ENCODE results near the gene TNFSF8. TPM values are rescaled to one million over a fixed set of nuclear protein-coding genes. Genes with fewer than 3 reads are reported as not detected.

The TNFSF8 gene
- total RNA-seq, 6 donors from 2014 or later, result 2.6 to 6.5 (median 4.8) TPM

GRCh38 chr9:114958021-114958843 lies 27.8 kb upstream of the TNFSF8 start:
- H3K36me3 ChIP-seq, result no peaks in the 10 kb centered on the region
- H3K4me3 ChIP-seq, result no peak overlapping the region
- peak overlapping the region; percentile 63 to 86 (median 70) for H3K27ac ChIP-seq
- TF ChIP-seq POLR2AphosphoS5 (IDR thresholded peaks at IDR 0.05), result peak; percentile 13 to 50
- TF ChIP-seq CTCF (IDR thresholded peaks at IDR 0.05), result no peak
- peaks cover 0 to 14% (median 3%) of the 10 kb centered on the region in 4 donors for H3K9me3 ChIP-seq
- H3K27me3 ChIP-seq, result no peaks in the 10 kb centered on the region
- peak in 1 of 2 donors; percentile 76 for DNase-seq
- ATAC-seq (ENCODE audit: low FRiP score in 2 of 2), result peak; percentile 76 to 80
- 39 to 46% methylated on average over 12 of the region's 12 CpGs for WGBS, 2 donors
- peaks cover 7 to 18% (median 13%) of the 10 kb centered on the region in 4 donors for H3K4me1 ChIP-seq

GRCh38 chr9:114957558-114957957 lies 27.2 kb upstream of the TNFSF8 start:
- Histone ChIP-seq H3K4me3 (no peak overlapping the region), H3K4me1 (peaks cover 7 to 22% (median 14%) of the 10 kb centered on the region in 4 donors), H3K36me3 (no peaks in the 10 kb centered on the region), H3K27me3 (no peaks in the 10 kb centered on the region), H3K9me3 (peaks cover 0 to 10% (median 3%) of the 10 kb centered on the region in 4 donors), H3K27ac (peak overlapping the region; percentile 63 to 86 (median 70))
- TF ChIP-seq POLR2AphosphoS5 (IDR thresholded peaks at IDR 0.05) (no peak), CTCF (IDR thresholded peaks at IDR 0.05) (no peak), POLR2A (IDR thresholded peaks at IDR 0.05) (no peak), EP300 (IDR thresholded peaks at IDR 0.05) (no peak)
- DNase-seq, result no peak
- 77 to 83% methylated on average over 3 of the region's 3 CpGs for WGBS, 2 donors
- no peak for ATAC-seq (ENCODE audit: low FRiP score in 2 of 2)

GRCh38 chr9:114954956-114955582 lies 24.7 kb upstream of the TNFSF8 start:
- H3K27me3 ChIP-seq, result no peaks in the 10 kb centered on the region
- DNase-seq, result no peak
- no peak overlapping the region for H3K4me3 ChIP-seq
- H3K27ac ChIP-seq, result peak overlapping the region in 1 of 4 donors; percentile 78
- no peak for TF ChIP-seq EP300 (IDR thresholded peaks at IDR 0.05)
- TF ChIP-seq POLR2A (IDR thresholded peaks at IDR 0.05), result no peak
- no peak for TF ChIP-seq POLR2AphosphoS5 (IDR thresholded peaks at IDR 0.05)
- TF ChIP-seq CTCF (IDR thresholded peaks at IDR 0.05), result no peak
- no peaks in the 10 kb centered on the region for H3K36me3 ChIP-seq
- H3K9me3 ChIP-seq, result peaks cover 0 to 6% (median 0%) of the 10 kb centered on the region in 4 donors
- peaks cover 7 to 22% (median 14%) of the 10 kb centered on the region in 4 donors for H3K4me1 ChIP-seq
- no peak for ATAC-seq (ENCODE audit: low FRiP score in 2 of 2)
- 45 to 47% methylated on average over 5 of the region's 5 CpGs for WGBS, 2 donors

- peak in 1 of 2 donors; percentile 59 for DNase-seq
- peak overlapping the region; percentile 13 to 78 (median 57) for H3K27ac ChIP-seq
- no peaks in the 10 kb centered on the region for H3K9me3 ChIP-seq
- 36 to 45% methylated on average over 7 of the region's 7 CpGs for WGBS, 2 donors
- peak; percentile 19 to 88 for ATAC-seq (ENCODE audit: low FRiP score in 2 of 2)
- no peak overlapping the region for H3K4me3 ChIP-seq
- no peaks in the 10 kb centered on the region for H3K27me3 ChIP-seq
- H3K4me1 ChIP-seq, result peaks cover 7 to 22% (median 14%) of the 10 kb centered on the region in 4 donors
- TF ChIP-seq CTCF (IDR thresholded peaks at IDR 0.05) (no peak), POLR2A (IDR thresholded peaks at IDR 0.05) (peak in 1 of 4 donors; percentile 31), EP300 (IDR thresholded peaks at IDR 0.05) (peak in 2 of 4 donors; percentile 51 to 77), POLR2AphosphoS5 (IDR thresholded peaks at IDR 0.05) (peak; percentile 56 to 78)
- no peaks in the 10 kb centered on the region for H3K36me3 ChIP-seq
Observed at GRCh38 chr9:114953959-114954358, 23.6 kb upstream of the TNFSF8 start.

All from upper lobe of left lung (tissue), 6 donors.